ENCODE measurements around the gene APLNR.

- TF ChIP-seq CTCF (IDR thresholded peaks at IDR 0.05; ENCODE audit: borderline replicate concordance, extremely low read depth, low read length, poor library complexity, severe bottlenecking) = no peak
- no peak for TF ChIP-seq EZH2 (IDR thresholded peaks at IDR 0.05; ENCODE audit: borderline replicate concordance, low read depth, low read length, severe bottlenecking)
Measured at GRCh38 chr11:57241353-57241972, 4.4 kb upstream of the APLNR start.
